Measurements from ENCODE around the gene NAT10. TPM values are rescaled to one million over a fixed set of nuclear protein-coding genes. Genes with fewer than 3 reads are reported as not detected.
A peak's percentile ranks its signal among the peaks of the same experiment; 100 is the strongest.
"Not testable (repeated sequence)": the region's sequence is repeated elsewhere in the genome, so short reads cannot be mapped to it uniquely, and the experiment has no call there.

NAT10 gene
- total RNA-seq, 6 donors from 2014 or later, result 19.3 to 69.1 (median 32.5) TPM

DNA sequence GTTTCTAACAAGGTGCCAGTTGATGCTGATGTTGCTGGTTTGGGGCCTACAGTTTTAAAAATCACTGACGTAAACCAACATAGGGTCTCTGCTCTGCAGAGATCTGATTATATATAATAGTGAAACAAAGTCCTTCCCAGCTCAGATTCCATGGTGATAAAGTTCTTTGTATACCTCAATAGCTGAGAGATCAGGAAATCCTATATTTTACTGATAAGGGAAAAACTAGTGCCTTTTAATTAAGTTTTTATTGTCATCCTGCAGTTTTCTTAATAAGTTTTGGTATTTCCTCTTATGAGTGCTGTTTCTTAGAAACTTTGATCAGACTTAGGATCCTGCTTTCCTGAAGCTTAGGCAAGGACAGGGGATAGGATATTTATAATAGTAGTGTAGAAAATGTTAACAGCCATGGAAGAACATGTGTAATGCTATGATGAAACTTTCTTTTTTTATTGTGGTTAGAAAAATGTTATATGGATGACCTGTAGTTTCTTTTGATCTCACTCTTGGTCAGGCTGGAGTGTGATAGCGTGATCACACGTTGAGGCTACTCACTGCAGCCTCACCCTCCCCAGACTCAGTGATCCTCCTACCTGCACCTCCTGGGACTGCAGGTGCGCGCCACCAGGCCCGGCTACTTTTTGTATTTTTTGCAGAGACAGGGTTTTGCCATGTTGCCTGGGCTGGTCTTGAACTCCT lies 39.8 kb upstream of the NAT10 start:
- WGBS, 2 donors, result 85 to 86% methylated on average over 6 of the region's 6 CpGs
- Histone ChIP-seq H3K36me3 (peaks cover 0 to 9% (median 4%) of the 10 kb centered on the region in 4 donors), H3K9me3 (no peaks in the 10 kb centered on the region), H3K27ac (no peak overlapping the region), H3K27me3 (no peaks in the 10 kb centered on the region), H3K4me1 (peaks cover 30 to 58% (median 40%) of the 10 kb centered on the region in 4 donors), H3K4me3 (no peak overlapping the region)
- DNase-seq, result no peak
- TF ChIP-seq POLR2AphosphoS5 (IDR thresholded peaks at IDR 0.05), result no peak
- no peak for TF ChIP-seq POLR2A (IDR thresholded peaks at IDR 0.05)
- no peak for TF ChIP-seq EP300 (IDR thresholded peaks at IDR 0.05)
- TF ChIP-seq, protein P1, sequence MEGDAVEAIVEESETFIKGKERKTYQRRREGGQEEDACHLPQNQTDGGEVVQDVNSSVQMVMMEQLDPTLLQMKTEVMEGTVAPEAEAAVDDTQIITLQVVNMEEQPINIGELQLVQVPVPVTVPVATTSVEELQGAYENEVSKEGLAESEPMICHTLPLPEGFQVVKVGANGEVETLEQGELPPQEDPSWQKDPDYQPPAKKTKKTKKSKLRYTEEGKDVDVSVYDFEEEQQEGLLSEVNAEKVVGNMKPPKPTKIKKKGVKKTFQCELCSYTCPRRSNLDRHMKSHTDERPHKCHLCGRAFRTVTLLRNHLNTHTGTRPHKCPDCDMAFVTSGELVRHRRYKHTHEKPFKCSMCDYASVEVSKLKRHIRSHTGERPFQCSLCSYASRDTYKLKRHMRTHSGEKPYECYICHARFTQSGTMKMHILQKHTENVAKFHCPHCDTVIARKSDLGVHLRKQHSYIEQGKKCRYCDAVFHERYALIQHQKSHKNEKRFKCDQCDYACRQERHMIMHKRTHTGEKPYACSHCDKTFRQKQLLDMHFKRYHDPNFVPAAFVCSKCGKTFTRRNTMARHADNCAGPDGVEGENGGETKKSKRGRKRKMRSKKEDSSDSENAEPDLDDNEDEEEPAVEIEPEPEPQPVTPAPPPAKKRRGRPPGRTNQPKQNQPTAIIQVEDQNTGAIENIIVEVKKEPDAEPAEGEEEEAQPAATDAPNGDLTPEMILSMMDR (IDR thresholded peaks at IDR 0.05), result no peak
- ATAC-seq (ENCODE audit: low FRiP score in 2 of 2), result no peak

DNA sequence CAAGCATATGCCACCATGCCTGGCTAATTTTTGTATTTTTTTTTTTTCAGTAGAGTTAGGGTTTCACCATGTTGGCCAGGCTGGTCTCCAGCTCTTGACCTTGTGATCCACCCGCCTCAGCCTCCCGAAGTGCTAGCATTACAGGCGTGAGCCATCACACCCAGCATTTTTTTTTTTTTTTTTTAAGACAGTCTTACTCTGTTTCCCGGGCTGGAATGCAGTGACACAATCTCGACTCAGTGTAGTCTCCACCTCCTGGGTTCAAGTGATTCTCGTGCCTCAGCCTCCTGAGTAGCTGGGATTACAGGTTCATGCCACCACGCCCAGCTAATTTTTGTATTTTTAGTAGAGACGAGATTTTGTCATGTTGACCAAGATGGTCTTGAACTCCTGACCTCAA lies 38.7 kb upstream of the NAT10 start:
- not testable (repeated sequence) for H3K27ac ChIP-seq; H3K27me3 ChIP-seq; ATAC-seq (ENCODE audit: low FRiP score in 2 of 2); H3K9me3 ChIP-seq; DNase-seq; H3K4me3 ChIP-seq; H3K36me3 ChIP-seq
- peaks cover 30 to 58% (median 39%) of the 10 kb centered on the region in 4 donors for H3K4me1 ChIP-seq
- 85 to 88% methylated on average over 8 of the region's 8 CpGs for WGBS, 2 donors

DNA sequence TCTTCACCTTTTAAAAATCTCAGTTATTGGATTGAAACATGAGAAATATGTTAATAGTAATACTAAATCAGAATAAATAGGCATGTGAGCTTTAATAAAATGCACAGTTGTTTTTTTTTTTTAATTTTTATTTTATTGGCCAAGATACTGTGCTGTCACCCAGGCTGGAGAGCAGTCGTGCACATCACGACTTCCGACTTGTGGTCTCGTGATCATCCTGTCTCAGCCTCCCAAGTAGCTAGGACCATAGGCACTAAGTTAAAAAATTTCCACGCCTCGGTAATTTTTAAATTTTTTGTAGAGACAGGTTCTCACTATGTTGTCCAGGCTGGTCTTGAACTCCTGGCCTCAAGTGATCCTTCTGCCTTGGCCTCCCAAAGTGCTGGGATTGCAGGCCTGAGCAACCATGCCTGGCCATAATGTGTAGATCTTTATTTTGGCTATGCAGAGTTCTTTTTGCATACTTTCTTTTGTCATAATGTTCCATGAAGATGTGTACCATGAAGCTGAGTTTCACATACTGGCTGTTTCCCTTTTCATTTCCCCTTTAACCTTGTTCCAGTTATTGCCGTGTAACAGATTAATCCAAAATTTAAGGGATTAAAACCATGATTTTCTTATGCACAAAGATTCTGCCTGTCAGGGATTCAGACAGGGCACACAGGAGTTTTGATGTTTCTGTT lies 37.9 kb upstream of the NAT10 start:
- 84 to 90% methylated on average over 7 of the region's 7 CpGs for WGBS, 2 donors
- Histone ChIP-seq H3K9me3 (no peaks in the 10 kb centered on the region), H3K36me3 (peaks cover 0 to 10% (median 5%) of the 10 kb centered on the region in 4 donors), H3K4me1 (peaks cover 30 to 58% (median 39%) of the 10 kb centered on the region in 4 donors), H3K27ac (no peak overlapping the region), H3K4me3 (no peak overlapping the region), H3K27me3 (no peaks in the 10 kb centered on the region)
- no peak for TF ChIP-seq POLR2A (IDR thresholded peaks at IDR 0.05)
- TF ChIP-seq POLR2AphosphoS5 (IDR thresholded peaks at IDR 0.05), result no peak
- TF ChIP-seq, protein P1 (IDR thresholded peaks at IDR 0.05), result no peak
- no peak for DNase-seq
- no peak for ATAC-seq (ENCODE audit: low FRiP score in 2 of 2)

DNA sequence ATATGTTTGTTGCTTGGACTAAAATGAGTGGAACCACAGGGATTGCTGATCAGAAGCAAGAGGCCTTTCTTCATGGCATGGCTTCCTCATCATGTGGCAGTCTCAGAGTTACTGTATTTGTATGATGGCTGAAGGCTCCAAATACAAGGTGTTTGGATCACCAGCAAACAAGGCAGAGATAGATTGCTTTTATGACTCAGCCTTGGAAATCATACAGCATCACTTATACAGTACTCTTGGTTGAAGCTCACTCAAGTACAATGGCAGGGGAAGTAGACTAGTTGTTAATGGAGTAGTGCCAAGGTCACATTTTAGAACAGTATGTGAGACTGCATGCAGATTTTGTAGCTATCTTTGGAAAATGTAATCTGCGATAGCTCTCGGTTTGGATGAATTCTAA lies 37.3 kb upstream of the NAT10 start:
- Histone ChIP-seq H3K36me3 (peaks cover 3 to 15% (median 11%) of the 10 kb centered on the region in 4 donors), H3K9me3 (no peaks in the 10 kb centered on the region), H3K27ac (no peak overlapping the region), H3K4me1 (peaks cover 27 to 55% (median 34%) of the 10 kb centered on the region in 4 donors), H3K4me3 (no peak overlapping the region), H3K27me3 (no peaks in the 10 kb centered on the region)
- ATAC-seq (ENCODE audit: low FRiP score in 2 of 2) (peak; percentile 22 to 34), DNase-seq (no peak)
- WGBS, 2 donors, result 52% methylated on average over 2 of the region's 2 CpGs
- TF ChIP-seq, protein P1 (IDR thresholded peaks at IDR 0.05), result no peak
- TF ChIP-seq POLR2AphosphoS5 (IDR thresholded peaks at IDR 0.05) (no peak), POLR2A (IDR thresholded peaks at IDR 0.05) (no peak), EP300 (IDR thresholded peaks at IDR 0.05) (no peak)

DNA sequence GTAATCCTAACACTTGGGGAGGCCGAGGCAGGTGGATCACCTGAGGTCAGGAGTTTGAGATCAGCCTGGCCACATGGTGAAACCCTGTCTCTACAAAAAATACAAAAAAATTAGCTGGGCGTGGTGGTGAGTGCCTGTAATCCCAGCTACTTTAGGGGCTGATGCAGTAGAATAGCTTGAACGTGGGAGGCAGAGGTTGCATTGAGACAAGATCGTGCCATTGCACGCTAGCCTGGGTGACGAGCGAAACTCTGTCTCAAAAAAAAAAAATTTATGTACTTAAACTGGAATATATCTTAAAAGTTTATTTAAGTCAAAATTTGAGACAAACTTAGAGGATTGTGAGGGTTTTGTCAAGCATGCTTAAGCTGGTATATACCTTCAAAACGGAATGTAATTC lies 34.1 kb upstream of the NAT10 start:
- DNase-seq; H3K4me3 ChIP-seq; H3K27me3 ChIP-seq; H3K9me3 ChIP-seq; ATAC-seq (ENCODE audit: low FRiP score in 2 of 2); H3K27ac ChIP-seq: not testable (repeated sequence)
- Histone ChIP-seq H3K36me3 (peaks cover 13 to 47% (median 34%) of the 10 kb centered on the region in 4 donors), H3K4me1 (peaks cover 22 to 37% (median 26%) of the 10 kb centered on the region in 4 donors)
- 89 to 91% methylated on average over 8 of the region's 8 CpGs for WGBS, 2 donors
